Bronchial epithelial cell (primary cell): ENCODE measurements around the gene KCNIP1. TPM values are rescaled to one million over a fixed set of nuclear protein-coding genes. Genes with fewer than 3 reads are reported as not detected.
A peak's percentile ranks its signal among the peaks of the same experiment; 100 is the strongest.

ENCODE experiments used
- DNase-seq: peaks from one replicate; pipeline ENCODE4 v3.0.0-alpha.2; 2010; ENCODE audit warnings: low read depth
- FAIRE-seq: peaks from 2 replicates; lab custom pipeline; 2011; peaks lifted over from hg19 to GRCh38; lab: Jason Lieb, UNC
- H3K27me3 ChIP-seq: 2 replicates; pipeline ENCODE4 v1.5.1; 2011; ENCODE audit warnings: low read length; ENCODE audit not compliant: control insufficient read depth, insufficient read depth
- H3K36me3 ChIP-seq: 2 replicates; pipeline ENCODE4 v1.5.1; 2011; ENCODE audit warnings: low read length; ENCODE audit not compliant: control insufficient read depth, insufficient read depth
- H3K4me3 ChIP-seq: 2 replicates; pipeline ENCODE4 v1.5.1; 2011; ENCODE audit warnings: mild to moderate bottlenecking, low read depth, low read length, control low read depth
- total RNA-seq: library from RNA; depleted of rRNA; stranded (reverse); fragments of >200 nt; gene quantifications from 2 replicates; pipeline ENCODE4 v1.2.1, GENCODE V29; 2014
- TF ChIP-seq, protein P1 (sequence below): IDR thresholded peaks from 2 replicates; pipeline ENCODE4 v1.5.1; 2011; ENCODE audit warnings: mild to moderate bottlenecking, moderate library complexity, low read length, control low read depth, inconsistent platforms; ENCODE audit not compliant: insufficient read depth, severe bottlenecking

Gene KCNIP1
- total RNA-seq, 1 donor from 2014 or later: under 0.01 TPM

GRCh38 chr5:170755679-170756456 is 252.0 kb downstream of the KCNIP1 start:
- no peak for FAIRE-seq
- no peaks in the 10 kb centered on the region for H3K27me3 ChIP-seq
- TF ChIP-seq, protein P1, sequence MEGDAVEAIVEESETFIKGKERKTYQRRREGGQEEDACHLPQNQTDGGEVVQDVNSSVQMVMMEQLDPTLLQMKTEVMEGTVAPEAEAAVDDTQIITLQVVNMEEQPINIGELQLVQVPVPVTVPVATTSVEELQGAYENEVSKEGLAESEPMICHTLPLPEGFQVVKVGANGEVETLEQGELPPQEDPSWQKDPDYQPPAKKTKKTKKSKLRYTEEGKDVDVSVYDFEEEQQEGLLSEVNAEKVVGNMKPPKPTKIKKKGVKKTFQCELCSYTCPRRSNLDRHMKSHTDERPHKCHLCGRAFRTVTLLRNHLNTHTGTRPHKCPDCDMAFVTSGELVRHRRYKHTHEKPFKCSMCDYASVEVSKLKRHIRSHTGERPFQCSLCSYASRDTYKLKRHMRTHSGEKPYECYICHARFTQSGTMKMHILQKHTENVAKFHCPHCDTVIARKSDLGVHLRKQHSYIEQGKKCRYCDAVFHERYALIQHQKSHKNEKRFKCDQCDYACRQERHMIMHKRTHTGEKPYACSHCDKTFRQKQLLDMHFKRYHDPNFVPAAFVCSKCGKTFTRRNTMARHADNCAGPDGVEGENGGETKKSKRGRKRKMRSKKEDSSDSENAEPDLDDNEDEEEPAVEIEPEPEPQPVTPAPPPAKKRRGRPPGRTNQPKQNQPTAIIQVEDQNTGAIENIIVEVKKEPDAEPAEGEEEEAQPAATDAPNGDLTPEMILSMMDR: no peak
- peak; percentile 58 for DNase-seq
- H3K4me3 ChIP-seq: no peak overlapping the region
- H3K36me3 ChIP-seq: no peaks in the 10 kb centered on the region

- Histone ChIP-seq H3K27me3 (no peaks in the 10 kb centered on the region), H3K36me3 (no peaks in the 10 kb centered on the region), H3K4me3 (no peak overlapping the region)
- FAIRE-seq (peak; percentile 36), DNase-seq (no peak)
- TF ChIP-seq, protein P1: no peak
Observed at GRCh38 chr5:170756691-170757090, 252.9 kb downstream of the KCNIP1 start.

- no peaks in the 10 kb centered on the region for H3K27me3 ChIP-seq
- no peak overlapping the region for H3K4me3 ChIP-seq
- H3K36me3 ChIP-seq: no peaks in the 10 kb centered on the region
- TF ChIP-seq, protein P1: no peak
- FAIRE-seq: no peak
- peak; percentile 46 for DNase-seq
Observed at GRCh38 chr5:170757182-170757601, 253.4 kb downstream of the KCNIP1 start.

- Histone ChIP-seq H3K27me3 (no peaks in the 10 kb centered on the region), H3K36me3 (no peaks in the 10 kb centered on the region), H3K4me3 (no peak overlapping the region)
- DNase-seq (no peak), FAIRE-seq (no peak)
- TF ChIP-seq, protein P1: no peak
Observed at GRCh38 chr5:170757669-170758068, 253.8 kb downstream of the KCNIP1 start.

- DNase-seq: no peak
- FAIRE-seq: no peak
- Histone ChIP-seq H3K27me3 (no peaks in the 10 kb centered on the region), H3K36me3 (no peaks in the 10 kb centered on the region), H3K4me3 (no peak overlapping the region)
- TF ChIP-seq, protein P1: no peak
Observed at GRCh38 chr5:170758481-170758880, 254.7 kb downstream of the KCNIP1 start.
